ENCODE results near the gene BBOF1. TPM values are rescaled to one million over a fixed set of nuclear protein-coding genes. Genes with fewer than 3 reads are reported as not detected.

The BBOF1 gene
- total and polyA plus RNA-seq, 2 of the 8 experiments (the other 6 are each of a cell fraction or from before 2014, with no cell fraction given): 0.26 to 0.60 TPM

GRCh38 chr14:73977896-73978295 lies 41.3 kb upstream of the BBOF1 start:
- Histone ChIP-seq H4K20me1 (replicated peaks in 1 of 2; ENCODE audit: control insufficient read depth in 1 of 2, insufficient read depth in 2 of 2, low read length in 2 of 2) (peaks cover 0 to 1% of the 10 kb centered on the region in 2 experiments), H3K23me2 (ENCODE audit: low read depth, low read length) (no peaks in the 10 kb centered on the region), H2BK5ac (ENCODE audit: low read depth, low read length) (no peak overlapping the region), H2BK12ac (ENCODE audit: low read depth, low read length) (no peak overlapping the region), H4K8ac (ENCODE audit: extremely low read depth, insufficient read depth, low read length) (no peak overlapping the region), H2AK5ac (ENCODE audit: low read depth, low read length) (no peak overlapping the region), H2BK20ac (ENCODE audit: low read length) (no peak overlapping the region), H3K79me1 (ENCODE audit: low read depth, low read length) (no peaks in the 10 kb centered on the region), H2BK120ac (replicated peaks; ENCODE audit: low read depth, low read length) (no peak overlapping the region), H3K27me3 (replicated peaks in 1 of 4; ENCODE audit: control insufficient read depth in 3 of 4, extremely low read depth in 1 of 4, insufficient read depth in 3 of 4, low read length in 3 of 4) (no peaks in the 10 kb centered on the region), H3K14ac (ENCODE audit: insufficient read length) (no peak overlapping the region), H3K4me1 (replicated peaks in 1 of 4; ENCODE audit: control insufficient read depth in 3 of 4, insufficient read depth in 4 of 4, low read length in 3 of 4) (peaks cover 0 to under 1% (median 0%) of the 10 kb centered on the region in 4 experiments; a peak in 1 of 7 replicates), H3K56ac (replicated peaks; ENCODE audit: insufficient read length, low read depth, low read length) (no peak overlapping the region), H4K5ac (ENCODE audit: insufficient read length, low read depth, low read length) (no peak overlapping the region), H2BK15ac (ENCODE audit: low read length) (no peak overlapping the region), H4K91ac (replicated peaks; ENCODE audit: insufficient read length, low read length) (no peak overlapping the region), H3K4me3 (ENCODE audit: extremely low read depth in 1 of 4, insufficient read depth in 2 of 4, low read depth in 3 of 4, low read length in 4 of 4) (no peak overlapping the region), H3K27ac (ENCODE audit: low read depth, low read length) (no peak overlapping the region), H2AFZ (ENCODE audit: low read length) (no peak overlapping the region), H3K4ac (replicated peaks; ENCODE audit: insufficient read length, low read depth, low read length) (no peak overlapping the region), H3K79me2 (ENCODE audit: control insufficient read depth in 1 of 2, insufficient read depth in 2 of 2, low read length in 2 of 2) (no peaks in the 10 kb centered on the region), H3K9me3 (ENCODE audit: insufficient read depth in 2 of 2, low read depth in 1 of 2, low read length in 1 of 2) (no peaks in the 10 kb centered on the region), H3K36me3 (ENCODE audit: control insufficient read depth in 2 of 4, insufficient read depth in 4 of 4, low read length in 3 of 4) (no peaks in the 10 kb centered on the region), H3K18ac (ENCODE audit: extremely low read depth, low read length) (no peak overlapping the region), H3K9ac (replicated peaks in 1 of 4; ENCODE audit: extremely low read depth in 1 of 4, low read depth in 3 of 4, low read length in 3 of 4) (no peak overlapping the region), H3K4me2 (ENCODE audit: insufficient read depth in 1 of 2, low read depth in 2 of 2, low read length in 2 of 2) (no peak overlapping the region), H3K23ac (ENCODE audit: insufficient read length) (no peak overlapping the region)
- CTCF ChIA-PET (ENCODE audit: partially characterized antibody): interaction anchor here (0.7 kb wide), 1 partner anchor 17 kb away, joined by 3 read pairs; no protein-coding TSS in a partner anchor
- FAIRE-seq (no peak), DNase-seq (ENCODE audit: low read depth in 1 of 2, low spot score in 2 of 2) (no peak)
- POLR2A ChIA-PET (ENCODE audit: partially characterized antibody): no interaction called here
- WGBS, 2 experiments (ENCODE audit: extremely low coverage in 1 of 2, insufficient coverage in 1 of 2, insufficient read length in 1 of 2, insufficient replicate concordance in 2 of 2, low coverage in 1 of 2, low lambda C conversion rate in 2 of 2, missing lambda C conversion rate in 1 of 2): 91% methylated on average over 4 of the region's 4 CpGs; no CpG with 5 or more reads in 1 of the 2 experiments
- TF ChIP-seq GABPA (IDR thresholded peaks at IDR 0.05; ENCODE audit: borderline replicate concordance, insufficient read depth, low read length) (no peak), BCL11A (IDR thresholded peaks at IDR 0.05; ENCODE audit: low read depth in 2 of 2, low read length in 2 of 2) (no peak), TCF12 (IDR thresholded peaks at IDR 0.05; ENCODE audit: low read depth, low read length) (no peak)
